ENCODE measurements around the gene CKS1B. TPM values are rescaled to one million over a fixed set of nuclear protein-coding genes. Genes with fewer than 3 reads are reported as not detected.

The CKS1B gene
- total RNA-seq, 6 experiments from 2014 or later, result 14.9 to 51.7 (median 23.1) TPM

DNA sequence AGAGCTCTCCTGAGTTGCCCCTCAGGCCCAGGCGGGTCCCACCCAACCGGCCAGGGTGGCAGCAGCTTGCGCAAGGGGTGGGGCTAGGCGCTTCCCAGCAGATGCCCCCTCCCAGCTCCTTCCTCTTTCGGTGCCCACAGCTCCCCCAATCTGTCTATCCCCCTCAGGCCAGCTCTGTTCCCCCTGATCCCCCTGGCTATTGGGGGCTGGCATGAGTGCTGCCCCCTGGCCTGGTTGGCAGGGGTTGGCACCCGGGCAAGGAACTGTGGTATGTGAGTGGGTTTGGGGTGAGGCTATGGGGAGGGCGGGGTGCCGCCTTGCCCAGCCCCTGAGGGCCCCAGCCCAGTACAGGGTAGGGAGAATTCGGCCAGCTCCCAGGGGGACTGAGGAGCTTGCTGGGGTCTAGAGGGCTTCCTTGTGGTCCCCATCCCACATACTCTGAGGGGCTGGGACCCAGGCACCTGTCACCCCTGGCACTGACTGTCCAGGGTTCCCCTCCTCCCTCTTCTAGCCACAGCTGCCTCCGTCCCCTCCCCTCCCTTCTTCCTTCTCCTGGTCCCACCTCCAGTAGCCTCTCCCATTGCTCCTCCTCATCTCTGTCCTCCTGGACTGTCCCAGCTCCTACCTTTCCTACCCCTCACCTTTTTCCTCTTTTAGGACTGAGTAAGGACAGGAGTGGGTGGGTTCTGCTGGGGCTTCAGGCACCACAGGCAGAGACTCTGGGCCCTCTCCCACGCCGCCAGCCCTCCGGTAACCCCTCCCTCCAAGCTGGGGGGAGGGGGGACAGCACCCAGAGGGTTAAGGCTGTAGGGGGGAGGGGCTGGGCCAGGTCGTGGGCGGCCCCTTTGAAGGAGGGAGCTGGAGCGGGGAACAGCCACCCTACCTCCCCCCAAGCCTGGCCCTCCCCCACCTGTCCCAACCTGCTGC, 33.8 kb downstream of the CKS1B start:
- ATAC-seq (no peak), DNase-seq (peak in 1 of 3 donors; percentile 48)
- H3K27me3 ChIP-seq, result no peaks in the 10 kb centered on the region
- intact Hi-C loops (cut with DNase I), result no loop called here
- 45% methylated on average over 5 of the region's 16 CpGs for WGBS (ENCODE audit: insufficient coverage, low coverage, low lambda C conversion rate, missing lambda C conversion rate)
- TF ChIP-seq, protein P1, sequence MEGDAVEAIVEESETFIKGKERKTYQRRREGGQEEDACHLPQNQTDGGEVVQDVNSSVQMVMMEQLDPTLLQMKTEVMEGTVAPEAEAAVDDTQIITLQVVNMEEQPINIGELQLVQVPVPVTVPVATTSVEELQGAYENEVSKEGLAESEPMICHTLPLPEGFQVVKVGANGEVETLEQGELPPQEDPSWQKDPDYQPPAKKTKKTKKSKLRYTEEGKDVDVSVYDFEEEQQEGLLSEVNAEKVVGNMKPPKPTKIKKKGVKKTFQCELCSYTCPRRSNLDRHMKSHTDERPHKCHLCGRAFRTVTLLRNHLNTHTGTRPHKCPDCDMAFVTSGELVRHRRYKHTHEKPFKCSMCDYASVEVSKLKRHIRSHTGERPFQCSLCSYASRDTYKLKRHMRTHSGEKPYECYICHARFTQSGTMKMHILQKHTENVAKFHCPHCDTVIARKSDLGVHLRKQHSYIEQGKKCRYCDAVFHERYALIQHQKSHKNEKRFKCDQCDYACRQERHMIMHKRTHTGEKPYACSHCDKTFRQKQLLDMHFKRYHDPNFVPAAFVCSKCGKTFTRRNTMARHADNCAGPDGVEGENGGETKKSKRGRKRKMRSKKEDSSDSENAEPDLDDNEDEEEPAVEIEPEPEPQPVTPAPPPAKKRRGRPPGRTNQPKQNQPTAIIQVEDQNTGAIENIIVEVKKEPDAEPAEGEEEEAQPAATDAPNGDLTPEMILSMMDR (IDR thresholded peaks at IDR 0.05), result no peak
- TF ChIP-seq POLR2A (IDR thresholded peaks at IDR 0.05), result no peak
- H3K9me3 ChIP-seq, result no peaks in the 10 kb centered on the region
- H3K36me3 ChIP-seq, result peaks cover 0 to 3% (median 0%) of the 10 kb centered on the region in 4 donors
- H3K4me1 ChIP-seq, result peaks cover 0 to 88% (median 33%) of the 10 kb centered on the region in 4 donors
- H3K27ac ChIP-seq, result peak overlapping the region; percentile 16 to 95 (median 16)
- H3K4me3 ChIP-seq, result peak overlapping the region in 1 of 3 donors; percentile 7

DNA sequence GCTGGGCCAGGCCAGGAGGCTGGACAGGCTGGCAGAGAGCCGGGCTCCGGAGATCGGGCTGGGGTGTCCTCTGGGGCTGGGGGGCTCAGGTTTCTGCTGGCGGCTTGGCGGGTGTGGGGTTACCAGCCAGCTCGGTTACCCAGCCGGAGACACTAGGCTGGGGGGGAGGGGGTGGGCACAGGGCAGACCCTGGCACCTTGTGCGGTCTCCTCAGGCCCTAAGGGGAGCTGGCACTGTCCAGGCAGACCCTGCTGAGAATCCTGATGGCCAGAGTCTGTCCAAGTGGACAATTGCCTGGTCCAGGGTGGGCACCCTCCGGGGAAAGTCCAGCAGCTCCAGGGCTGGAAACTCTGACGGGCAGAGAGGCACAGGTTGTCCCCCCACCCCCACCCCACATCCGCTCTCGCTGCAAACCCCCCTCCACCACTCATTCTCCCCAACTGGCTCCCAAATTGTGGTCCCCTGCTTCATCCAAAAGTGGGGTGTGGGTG, 34.8 kb downstream of the CKS1B start:
- WGBS (ENCODE audit: insufficient coverage, low coverage, low lambda C conversion rate, missing lambda C conversion rate), result no CpG with 5 or more reads among the region's 12 CpGs
- peaks cover 0 to 87% (median 33%) of the 10 kb centered on the region in 4 donors for H3K4me1 ChIP-seq

DNA sequence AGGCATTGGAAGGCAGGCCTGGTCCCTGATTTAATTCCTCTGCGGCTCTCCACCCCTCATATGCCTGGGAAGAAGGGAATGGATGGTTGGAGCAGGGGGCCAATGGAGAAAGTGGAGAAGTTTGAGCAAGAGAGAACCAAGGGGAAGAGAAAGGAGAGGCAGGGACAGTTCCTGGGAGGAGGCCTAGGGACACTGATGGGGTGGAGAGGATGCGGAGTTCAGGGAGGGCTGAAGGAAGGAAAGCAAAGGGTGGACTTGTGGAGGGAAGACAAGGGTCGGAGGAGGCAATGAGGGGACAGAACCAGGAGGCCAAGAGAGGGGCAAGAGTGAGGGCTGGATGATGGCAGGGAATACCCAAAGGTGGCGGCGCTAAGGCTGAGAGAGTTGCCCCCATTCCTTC, 35.3 kb downstream of the CKS1B start:
- TF ChIP-seq POLR2A (IDR thresholded peaks at IDR 0.05), result no peak
- TF ChIP-seq, protein P1 (IDR thresholded peaks at IDR 0.05), result no peak
- intact Hi-C loops (cut with DNase I), result no loop called here
- DNase-seq (peak in 1 of 3 donors; percentile 8), ATAC-seq (no peak)
- H3K4me3 ChIP-seq, result no peak overlapping the region
- no peaks in the 10 kb centered on the region for H3K27me3 ChIP-seq
- H3K27ac ChIP-seq, result peak overlapping the region in 1 of 3 donors; percentile 21
- peaks cover 0 to 82% (median 31%) of the 10 kb centered on the region in 4 donors for H3K4me1 ChIP-seq
- WGBS (ENCODE audit: insufficient coverage, low coverage, low lambda C conversion rate, missing lambda C conversion rate), result 82% methylated on average over 5 of the region's 5 CpGs
- H3K9me3 ChIP-seq, result no peaks in the 10 kb centered on the region
- peaks cover 0 to 9% (median 6%) of the 10 kb centered on the region in 4 donors for H3K36me3 ChIP-seq

More for the DNA sequence above, 34.8 kb downstream of the CKS1B start:
- no peak for TF ChIP-seq POLR2A (IDR thresholded peaks at IDR 0.05)
- TF ChIP-seq, protein P1 (IDR thresholded peaks at IDR 0.05), result no peak
- ATAC-seq, result no peak
- H3K27ac ChIP-seq, result peak overlapping the region; percentile 16 to 95 (median 16)
- no peaks in the 10 kb centered on the region for H3K27me3 ChIP-seq
- intact Hi-C loops (cut with DNase I), result no loop called here
- H3K36me3 ChIP-seq, result peaks cover 0 to 6% (median 4%) of the 10 kb centered on the region in 4 donors
- H3K4me3 ChIP-seq, result no peak overlapping the region
- peak in 1 of 3 donors; percentile 24 for DNase-seq
- H3K9me3 ChIP-seq, result no peaks in the 10 kb centered on the region

DNA sequence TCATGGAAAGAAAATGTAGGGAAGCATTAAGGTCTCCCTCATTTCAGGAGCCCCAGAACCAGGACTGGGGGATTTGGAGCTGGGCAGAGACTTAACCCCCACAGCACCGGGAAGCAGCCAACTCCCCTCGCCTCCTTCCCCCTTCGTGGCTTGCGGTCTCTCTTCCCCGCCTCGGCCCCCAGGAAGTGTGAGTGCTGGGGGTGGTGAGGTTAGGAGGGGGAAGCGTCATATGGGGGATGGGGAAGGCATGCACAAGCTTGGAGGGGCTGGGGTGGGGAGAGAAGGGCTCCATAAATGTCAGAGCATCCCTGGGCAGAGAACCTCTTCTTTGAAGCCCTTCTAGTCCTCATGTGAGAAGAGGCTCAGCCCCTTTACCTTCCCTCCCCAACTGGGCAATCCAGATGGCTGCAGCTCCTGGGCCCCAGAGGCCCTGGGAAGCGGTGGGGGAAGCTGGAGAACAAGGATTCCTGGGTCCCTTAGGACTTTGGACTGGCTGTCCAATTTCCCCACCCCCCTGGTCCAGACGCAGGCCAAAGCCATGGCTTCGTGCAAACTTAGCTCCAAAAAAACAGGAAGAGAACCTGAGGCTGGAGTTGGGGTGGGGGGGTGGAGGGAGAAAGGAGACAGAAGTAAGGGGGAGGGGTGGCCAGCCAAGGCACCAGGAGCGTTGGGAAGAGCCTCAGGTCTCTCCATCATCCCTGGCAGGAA, 35.9 kb downstream of the CKS1B start:
- intact Hi-C loops (cut with DNase I), result no loop called here
- 45% methylated on average over 5 of the region's 11 CpGs for WGBS (ENCODE audit: insufficient coverage, low coverage, low lambda C conversion rate, missing lambda C conversion rate)
- ATAC-seq (no peak), DNase-seq (peak in 1 of 3 donors; percentile 23)
- H3K4me1 ChIP-seq, result peaks cover 0 to 76% (median 26%) of the 10 kb centered on the region in 4 donors
- no peaks in the 10 kb centered on the region for H3K27me3 ChIP-seq
- no peak overlapping the region for H3K27ac ChIP-seq
- no peaks in the 10 kb centered on the region for H3K9me3 ChIP-seq
- H3K36me3 ChIP-seq, result peaks cover 0 to 12% (median 8%) of the 10 kb centered on the region in 4 donors
- TF ChIP-seq, protein P1 (IDR thresholded peaks at IDR 0.05), result no peak
- TF ChIP-seq POLR2A (IDR thresholded peaks at IDR 0.05), result no peak
- no peak overlapping the region for H3K4me3 ChIP-seq
